Amniotic stem cell (primary cell): ENCODE results near the gene NUPR1.
"Not testable (repeated sequence)": the region's sequence is repeated elsewhere in the genome, so short reads cannot be mapped to it uniquely, and the experiment has no call there.

ENCODE experiments used
- DNase-seq: peaks from one replicate; lab custom pipeline; 2025; lab: John Stamatoyannopoulos, UW

The NUPR1 gene

DNA sequence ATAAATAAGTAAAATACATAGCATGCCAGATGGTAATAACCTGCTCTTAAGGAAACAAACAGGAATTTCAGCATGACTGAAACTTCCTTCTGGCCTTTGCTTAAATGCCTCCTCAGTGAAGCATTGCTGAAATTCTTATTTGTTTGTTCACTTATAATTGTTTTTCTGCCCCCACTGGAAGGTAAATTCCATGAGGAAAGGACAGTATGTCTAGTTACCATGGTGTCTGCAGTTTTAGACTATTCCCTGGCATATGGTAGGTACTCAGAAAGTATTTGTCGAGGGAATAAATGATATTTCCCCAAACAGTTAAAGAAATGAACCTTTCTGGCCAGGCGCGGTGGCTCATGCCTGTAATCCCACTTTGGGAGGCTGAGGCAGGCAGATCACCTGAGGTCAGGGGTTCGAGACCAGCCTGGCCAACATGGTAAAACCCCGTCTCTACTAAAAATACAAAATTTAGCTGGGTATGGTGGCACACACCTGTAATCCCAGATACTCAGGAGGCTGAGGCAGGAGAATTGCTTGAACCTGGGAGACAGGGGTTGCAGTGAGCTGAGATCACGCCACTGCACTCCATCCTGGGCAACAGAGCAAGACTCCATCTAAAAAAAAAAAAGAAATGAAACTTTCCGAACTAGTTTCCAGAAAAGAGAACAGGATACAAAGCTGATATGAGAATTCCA lies 11.5 kb downstream of the NUPR1 start:
- not testable (repeated sequence) for DNase-seq

DNA sequence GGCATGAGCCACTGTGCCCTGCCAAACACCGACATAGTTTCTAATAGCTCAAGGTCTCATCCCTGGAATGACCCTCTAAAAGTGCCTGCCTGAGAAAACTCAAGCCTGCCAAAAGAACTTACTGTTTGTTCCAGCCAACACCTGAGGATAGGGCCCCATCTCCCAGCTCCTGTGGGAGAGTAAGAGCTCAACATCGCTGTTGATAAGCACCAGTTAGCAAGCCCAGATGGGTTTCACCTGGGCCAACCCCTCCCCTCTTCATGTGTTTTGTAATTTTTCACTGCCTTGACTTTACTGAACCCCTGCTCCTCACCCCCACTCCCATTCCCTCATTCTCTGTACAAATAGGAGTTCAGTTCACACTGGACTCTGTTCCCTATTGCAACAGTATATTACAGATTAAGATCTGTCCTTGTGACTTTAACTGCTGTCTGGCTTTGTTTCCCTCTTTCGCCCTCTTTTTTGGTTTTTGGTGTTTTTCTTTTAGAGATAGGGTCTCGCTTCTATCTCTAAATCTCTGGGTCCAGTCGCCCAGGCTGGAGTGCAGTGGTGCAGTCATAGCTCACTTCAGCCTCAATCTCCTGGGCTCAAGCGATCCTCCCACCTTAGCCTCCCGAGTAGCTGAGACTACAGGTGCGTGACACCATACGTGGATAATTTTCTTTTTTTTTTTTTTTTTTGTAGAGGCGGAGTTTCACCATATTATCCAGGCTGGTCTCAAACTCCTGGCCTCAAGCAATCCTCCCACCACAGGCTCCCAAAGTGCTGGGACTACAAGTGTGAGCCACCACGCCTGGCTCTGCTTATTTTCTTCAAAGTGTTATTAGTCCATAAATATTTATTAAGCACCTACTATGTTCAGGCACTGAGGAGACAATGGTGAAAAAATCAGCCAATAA lies 12.3 kb downstream of the NUPR1 start:
- DNase-seq = no peak

DNA sequence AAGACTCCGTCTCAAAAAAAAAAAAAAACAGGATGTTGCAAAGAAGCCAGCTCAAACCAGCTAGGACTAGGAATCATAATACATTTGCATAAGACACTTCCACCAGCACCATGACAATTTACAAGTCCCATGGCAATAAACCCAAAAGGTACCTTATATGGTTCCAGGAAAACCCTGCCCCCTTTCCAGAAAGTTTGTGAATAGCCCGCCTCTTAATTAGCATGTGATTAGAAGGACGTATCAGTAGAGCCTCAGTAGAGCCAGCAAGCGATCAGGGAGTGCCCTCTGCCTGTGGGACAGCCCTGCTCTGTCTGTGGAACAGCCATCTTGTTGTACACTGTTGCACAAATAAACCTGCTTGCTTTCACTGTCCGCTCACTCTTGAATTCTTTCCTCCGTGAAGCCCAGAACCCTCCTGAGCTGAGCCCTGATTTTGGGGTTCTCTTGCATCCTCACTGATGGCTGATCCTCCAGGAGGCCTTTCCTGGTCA lies 14.0 kb downstream of the NUPR1 start:
- DNase-seq = no peak

DNA sequence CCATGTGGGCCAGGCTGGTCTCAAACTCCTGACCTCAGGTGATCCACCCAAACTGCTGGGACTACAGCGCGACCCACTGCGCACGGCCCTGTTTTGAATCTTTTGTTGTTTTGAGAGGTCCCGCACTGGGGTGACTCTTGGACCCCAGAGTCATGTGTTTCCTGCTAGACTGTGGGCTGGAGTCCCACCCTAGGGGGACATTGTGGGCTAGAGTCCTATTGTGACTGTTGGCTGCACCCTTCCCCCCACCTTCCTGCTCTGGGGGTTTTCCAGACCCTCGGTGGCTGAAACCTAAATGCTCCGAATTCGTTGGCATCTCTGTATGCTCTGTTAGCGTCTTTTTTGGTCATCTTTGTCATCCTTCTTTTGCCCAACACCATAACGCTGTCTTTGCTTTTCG lies 16.0 kb downstream of the NUPR1 start:
- DNase-seq = no peak

DNA sequence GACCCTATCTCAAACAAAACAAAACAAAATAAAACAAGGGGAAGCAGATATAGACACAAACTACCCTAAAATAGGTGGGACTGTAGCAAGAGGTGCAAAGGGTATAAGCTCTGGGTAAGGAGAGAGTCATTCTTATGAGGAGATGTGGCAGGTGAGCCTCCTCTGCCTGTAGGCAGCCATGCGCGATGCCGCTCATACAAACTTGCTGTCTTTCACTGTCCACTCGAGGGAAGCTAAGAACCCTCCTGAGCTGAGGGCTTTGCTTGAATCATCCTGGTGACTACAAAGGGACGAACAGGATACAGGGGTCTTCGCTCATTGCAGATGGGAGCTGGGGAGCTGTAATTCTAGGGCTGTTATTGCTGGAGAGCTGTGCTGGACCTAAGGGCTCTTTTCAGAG lies 17.3 kb downstream of the NUPR1 start:
- no peak for DNase-seq

DNA sequence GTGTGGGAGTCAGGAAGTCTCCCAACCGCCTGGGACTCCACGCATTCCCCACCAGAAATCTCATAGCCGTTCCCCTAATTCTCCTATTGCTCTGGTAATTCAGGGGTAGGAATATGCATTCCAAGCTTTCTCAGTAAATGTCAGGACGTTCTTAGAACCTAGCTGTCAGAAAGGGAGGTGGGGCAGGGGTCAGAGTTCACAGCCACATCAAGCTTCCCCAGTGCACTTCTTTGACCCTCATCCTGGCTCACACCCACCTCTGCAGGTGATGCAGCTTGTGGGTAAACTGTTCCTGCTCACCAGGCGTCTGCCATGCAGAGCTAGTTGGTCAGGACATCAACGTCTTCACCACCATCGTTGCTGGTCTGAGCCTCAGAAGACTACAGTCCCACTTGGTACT lies 18.1 kb downstream of the NUPR1 start:
- no peak for DNase-seq

DNA sequence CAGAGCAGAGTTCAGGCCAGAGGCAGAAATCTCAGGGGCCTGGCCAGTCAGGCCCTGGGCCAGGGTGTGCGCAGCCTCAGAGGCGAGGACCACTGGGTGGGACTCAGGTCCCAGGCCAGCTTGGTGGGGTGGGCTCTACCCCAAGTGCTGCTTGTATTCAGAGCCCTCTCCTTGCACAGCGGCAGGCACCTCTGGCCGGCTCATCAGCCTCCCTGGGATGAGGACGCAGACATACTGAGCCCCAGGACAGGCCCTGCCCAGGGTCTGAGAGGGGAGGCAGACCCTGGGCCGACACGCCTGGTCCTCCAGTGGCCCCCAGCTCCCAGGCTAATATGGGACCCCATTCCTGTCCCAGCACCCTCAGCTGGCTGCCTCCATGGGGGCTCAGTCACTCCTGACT lies 24.5 kb downstream of the NUPR1 start:
- DNase-seq = no peak

DNA sequence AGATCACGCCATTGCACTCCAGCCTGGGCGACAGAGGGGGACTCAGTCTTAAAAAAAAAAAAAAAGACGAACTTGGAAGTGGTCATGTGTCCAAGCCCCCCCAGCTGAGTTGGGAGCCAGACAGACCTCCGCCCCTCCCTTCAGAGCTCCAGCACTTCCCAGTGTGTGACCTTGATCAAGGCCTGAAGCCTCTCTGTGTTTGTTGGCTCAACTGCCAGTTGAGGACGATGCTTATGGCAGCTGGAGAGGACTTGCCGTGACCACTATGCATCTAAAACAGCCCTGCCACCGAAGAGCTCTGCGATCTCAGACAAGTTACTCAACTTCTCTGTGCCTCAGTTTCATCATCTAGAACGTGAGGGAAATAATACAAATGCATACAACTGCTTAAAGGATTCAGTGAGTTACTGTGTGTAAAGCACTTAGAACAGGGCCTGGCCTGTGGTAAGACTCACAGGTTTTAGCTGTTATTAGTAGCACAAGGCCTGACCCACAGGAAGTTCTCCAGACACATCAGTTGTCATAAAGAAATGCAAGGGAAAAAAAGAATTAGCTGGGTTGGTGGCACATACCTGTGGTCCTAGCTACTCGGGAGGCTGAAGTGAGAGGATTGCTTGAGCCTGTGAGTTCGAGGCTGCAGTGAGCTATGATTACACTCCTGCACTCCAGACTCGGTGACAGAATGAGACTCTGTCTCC lies 25.1 kb downstream of the NUPR1 start:
- DNase-seq = no peak

DNA sequence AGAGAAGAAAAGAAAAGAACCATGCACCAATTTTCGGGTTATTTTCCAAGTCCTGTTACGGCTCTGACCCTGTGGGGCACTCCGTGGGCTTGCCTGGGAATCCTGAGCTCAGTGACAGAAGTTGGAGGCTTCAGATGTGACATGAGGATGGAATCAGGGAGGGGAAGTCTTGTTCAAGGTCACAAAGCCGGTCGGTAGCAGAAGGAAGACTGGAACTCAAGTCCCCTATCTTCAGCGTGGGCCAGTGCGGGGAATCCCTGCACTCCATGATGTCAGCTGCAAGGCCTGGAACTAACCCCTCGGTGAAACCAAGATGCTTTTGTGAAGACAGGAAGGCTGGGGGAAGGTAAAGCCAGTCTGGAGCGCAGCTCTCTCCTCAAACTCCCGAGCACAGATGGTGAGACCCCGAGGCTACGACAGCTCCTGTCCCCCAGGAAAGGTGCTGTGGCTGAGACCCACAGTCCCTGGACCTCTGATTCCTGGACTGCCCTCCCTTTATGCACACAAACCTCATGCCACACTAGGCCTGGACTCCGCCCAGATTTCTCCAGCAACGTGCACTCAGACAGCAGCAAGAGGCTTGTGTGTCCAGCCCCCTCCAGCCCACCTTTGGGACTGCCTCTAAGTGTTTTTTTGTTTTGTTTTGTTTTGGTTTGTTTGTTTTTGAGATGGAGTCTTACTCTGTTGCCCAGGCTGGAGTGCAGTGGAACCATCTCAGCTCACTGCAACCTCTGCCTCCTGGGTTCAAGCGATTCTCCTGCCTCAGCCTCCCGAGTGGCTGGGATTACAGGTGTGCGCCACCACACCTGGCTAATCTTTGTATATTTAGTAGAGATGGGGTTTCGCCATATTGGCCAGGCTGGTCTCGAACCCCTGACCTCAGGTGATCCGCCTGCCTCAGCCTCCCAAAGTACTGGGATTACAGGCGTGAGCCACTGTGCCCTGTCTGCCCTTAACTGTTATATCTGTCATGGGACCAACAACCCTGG lies 26.7 kb downstream of the NUPR1 start:
- DNase-seq = no peak

DNA sequence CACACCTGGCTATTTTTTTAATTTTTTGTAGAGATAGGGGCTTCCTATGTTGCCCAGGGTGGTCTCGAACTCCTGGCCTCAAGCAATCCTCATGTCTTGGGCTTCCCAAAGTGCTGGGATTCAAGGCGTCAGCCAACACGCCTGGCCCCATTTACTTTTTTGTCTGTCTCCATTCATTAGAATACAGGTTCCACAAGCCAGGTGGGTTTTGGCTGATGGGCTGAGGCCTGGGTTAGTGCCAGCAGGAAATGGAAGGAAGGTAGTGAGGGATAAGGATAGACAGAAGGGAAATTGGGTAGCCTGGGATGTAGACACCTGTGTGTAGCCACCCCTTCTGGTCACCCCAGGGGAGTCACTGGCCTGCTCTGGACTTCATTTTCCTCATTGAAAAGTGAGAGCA lies 27.7 kb downstream of the NUPR1 start:
- DNase-seq = no peak

DNA sequence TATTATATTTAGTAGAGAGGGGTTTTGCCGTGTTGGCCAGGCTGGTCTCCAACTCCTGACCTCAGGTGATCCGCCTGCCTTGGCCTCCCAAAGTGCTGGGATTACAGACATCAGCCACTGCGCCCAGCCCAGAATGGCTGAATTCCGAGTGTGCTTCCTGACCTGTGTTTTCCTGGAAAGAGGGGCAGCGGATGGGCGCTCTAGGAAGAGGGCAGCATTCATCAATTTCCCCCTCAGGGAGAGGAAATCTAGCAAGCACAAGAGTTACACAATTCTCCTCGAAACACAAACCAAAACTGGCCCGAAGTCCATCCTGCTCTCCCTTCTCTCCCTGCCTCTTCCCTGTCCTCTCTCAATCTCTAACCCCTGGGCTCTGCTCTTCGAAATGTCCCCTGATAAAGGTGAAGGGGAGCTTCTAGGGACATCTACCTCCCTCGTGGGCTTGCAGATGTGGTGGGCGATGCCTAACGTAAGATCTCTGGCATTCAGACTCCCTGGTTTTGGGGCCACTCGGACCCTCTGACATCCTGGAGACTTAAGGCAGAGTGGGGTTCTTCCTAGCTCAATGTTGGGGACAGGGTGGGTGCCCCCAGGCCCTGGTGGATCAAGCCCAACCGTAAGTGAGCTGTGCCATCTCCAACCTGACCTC lies 33.2 kb downstream of the NUPR1 start:
- no peak for DNase-seq

DNA sequence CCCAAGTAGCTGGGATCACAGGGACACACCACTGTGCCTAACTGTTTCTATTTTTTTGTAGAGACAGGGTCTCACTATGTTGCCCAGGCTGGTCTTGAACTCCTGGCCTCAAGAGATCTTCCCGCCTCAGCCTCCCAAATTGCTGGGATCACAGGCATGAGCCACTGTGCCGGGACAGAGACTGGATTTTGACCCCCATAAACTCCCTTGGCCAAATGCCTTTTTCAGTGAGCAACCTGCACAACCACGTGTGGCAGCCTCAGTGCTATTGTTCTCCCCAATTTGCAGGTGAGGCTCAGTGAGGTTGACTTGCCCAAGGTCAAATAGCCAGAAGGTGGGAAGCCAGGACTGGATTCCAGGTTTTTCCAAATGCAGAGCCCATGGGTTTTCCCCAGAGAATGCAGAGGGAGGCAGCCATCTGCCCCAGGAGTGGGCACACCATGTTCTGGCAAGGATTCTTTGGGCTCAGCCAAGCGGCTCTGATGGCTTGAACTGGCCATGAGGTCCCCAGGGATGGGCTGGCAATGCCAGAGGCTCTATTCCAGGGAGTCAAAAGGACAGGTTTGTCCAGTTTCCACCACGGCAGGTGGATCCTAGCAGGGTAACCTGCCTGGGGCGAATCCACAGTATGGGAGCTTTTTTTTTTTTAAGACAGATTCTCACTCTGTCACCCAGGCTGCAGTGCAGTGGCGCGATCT lies 33.9 kb downstream of the NUPR1 start:
- no peak for DNase-seq

DNA sequence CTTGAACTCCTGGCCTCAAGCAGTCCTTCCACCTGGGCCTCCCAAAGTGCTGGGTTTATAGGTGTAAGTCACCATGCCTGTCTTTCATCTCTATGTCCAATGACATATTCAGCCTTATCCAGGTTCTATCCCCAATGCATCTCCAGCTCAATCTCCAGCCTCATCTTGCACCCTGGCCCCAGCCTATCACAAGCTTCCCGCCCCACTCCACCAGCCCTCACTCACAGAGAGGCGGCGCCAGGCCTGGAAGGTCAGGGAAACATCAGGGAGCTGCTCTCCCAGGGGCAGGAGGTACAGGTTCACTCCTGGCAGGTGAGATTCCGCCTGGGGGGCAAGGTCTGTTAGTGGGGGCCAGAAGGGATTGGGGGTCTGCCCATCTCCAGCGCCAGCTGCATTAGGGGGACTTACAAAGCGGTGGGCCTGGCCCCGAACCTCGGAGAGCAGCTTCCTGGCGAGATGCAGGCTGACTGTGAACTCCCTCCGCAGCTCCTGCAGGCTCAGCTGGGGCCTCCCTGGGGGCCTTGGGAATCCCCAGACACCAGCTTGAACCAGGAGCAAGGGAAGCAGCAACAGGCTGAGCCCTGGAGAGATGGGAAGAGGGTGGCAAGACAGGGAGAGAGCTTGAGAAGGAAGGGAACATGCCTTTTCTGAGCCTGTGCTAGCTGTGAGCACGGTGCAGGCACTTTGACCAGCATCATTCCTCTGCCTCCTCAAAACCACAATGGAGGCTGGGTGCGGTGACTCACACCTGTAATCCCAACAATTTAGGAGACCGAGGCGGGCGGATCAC lies 35.1 kb downstream of the NUPR1 start:
- no peak for DNase-seq

DNA sequence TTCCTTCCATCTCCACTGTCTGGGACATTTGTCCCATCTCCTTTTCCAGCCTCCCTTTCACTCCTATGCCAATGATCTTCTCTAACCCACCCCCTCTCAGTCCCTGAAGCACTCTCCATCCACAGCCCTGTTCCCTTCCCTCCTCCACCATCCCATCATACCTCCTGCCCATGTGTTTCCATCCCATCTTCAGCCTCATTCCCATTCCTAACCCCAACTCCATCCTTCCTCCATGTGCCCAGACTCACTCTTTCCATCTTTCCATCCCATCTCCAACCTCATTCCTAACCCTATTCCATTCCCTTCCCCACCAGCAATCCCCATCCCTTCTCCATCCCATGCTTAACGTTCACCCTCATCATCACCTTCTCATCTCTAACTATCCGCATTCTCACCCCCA lies 36.5 kb downstream of the NUPR1 start:
- DNase-seq = no peak

DNA sequence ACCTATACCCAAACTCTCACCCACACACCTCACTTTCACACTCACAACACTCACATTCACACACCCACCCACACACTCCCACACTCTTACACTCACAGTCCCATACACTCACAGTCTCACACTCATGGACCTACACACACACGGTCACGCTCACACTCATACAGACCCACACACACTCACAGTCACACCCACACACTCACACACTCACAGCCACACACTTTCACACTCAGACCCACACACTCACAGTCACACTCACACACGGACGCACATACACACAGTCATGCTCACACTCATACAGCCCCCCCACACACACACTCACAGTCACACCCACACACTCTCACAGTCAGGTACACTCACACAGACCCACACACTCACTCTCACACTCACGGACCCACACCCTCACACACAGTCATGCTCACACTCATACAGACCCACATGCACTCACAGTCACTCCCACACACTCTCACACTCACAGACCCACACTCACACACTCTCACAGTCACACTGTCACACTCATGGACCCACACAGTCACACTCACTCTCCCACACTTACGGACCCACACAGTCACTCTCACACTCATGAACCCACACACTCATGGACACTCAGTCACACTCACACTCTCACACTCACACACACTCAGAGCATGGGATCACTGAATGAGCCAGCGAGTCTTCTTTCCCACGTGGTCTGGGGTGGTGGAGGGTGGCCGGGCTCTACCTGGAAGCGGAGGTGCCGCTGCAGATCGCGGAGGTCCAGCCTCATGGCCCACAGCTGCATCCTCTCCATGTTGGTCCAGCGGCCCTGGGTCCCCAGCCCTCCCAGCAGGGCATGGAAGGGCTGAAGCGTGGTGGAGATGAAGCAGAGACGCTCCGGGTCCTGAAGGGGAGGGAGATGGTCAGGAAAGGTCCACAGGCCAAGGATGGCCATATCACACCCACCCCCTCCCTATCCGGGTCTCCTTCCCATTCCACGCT lies 37.2 kb downstream of the NUPR1 start:
- DNase-seq = no peak

DNA sequence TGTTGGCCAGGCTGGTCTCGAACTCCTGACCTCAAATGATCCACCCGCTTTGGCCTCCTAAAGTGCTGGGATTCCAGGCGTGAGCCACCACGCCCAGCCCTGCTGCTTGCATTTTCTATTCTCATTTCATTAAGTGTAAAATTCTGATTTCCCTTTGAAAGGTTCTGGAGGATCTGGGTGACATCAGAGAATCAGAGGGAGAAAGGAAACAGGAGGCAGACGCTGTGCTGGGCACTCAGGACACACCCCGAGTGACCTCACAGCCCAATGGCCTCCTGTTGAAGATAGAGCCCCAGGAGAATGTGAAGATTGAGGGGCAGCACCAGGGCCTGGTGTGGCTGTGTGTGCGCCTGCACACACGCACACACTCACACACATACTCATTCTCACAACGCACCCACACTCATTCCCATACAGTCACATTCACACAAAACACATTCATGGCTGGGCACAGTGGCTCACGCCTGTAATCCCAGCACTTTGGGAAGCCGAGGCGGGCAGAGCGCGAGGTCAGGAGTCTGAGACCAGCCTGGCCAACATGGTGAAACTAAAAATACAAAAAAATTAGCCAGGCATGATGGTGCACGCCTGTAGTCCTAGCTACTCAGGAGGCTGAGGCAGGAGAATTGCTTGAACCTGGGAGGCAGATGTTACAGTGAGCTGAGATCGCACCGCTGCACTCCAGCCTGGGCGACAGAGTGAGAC lies 38.1 kb downstream of the NUPR1 start:
- DNase-seq = not testable (repeated sequence)

DNA sequence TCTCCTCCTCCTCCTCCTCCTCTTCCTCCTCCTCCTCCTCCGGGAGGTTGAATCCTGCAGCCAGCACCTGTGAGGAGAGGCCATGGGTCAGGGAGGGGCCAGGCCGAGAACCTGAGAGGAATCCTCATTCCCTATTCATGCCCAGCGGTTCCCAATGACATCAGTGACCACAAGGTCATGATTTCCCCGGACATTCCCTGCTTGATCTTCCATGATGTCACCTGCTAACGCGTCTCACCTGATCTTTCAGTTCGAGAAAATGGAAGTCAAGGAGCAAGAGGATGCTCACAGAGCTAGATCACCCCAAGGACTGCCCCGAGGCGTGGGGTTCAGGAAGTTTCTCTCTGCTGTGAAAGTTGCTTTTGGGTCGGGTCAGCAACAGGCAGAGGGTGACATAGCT lies 38.9 kb downstream of the NUPR1 start:
- DNase-seq = no peak
